ENCODE measurements around the gene HYOU1. TPM values are rescaled to one million over a fixed set of nuclear protein-coding genes. Genes with fewer than 3 reads are reported as not detected.

The HYOU1 gene
- total RNA-seq, 4 donors from 2014 or later: 18.4 to 29.2 (median 21.9) TPM

- H3K9me3 ChIP-seq: no peaks in the 10 kb centered on the region
- TF ChIP-seq CTCF (IDR thresholded peaks at IDR 0.05 in 4 of 5, conservative IDR thresholded peaks at IDR 0.05 in 1 of 5) (no peak), POLR2A (IDR thresholded peaks at IDR 0.05) (no peak)
- H3K27ac ChIP-seq: no peak overlapping the region
- DNase-seq (no peak), ATAC-seq (no peak)
- H3K4me3 ChIP-seq: no peak overlapping the region
- intact Hi-C loops (cut with DNase I; ENCODE audit: low total_unique reads) (no loop called here), in situ Hi-C loops (cut with MboI; ENCODE audit: low sequenced_read_pairs in 4 of 4) (no loop called here)
- no peaks in the 10 kb centered on the region for H3K4me1 ChIP-seq
- H3K36me3 ChIP-seq: peaks cover 0 to 41% of the 10 kb centered on the region in 2 donors
- H3K27me3 ChIP-seq: no peaks in the 10 kb centered on the region
These were observed 50.3 kb downstream of the HYOU1 start for GRCh38 chr11:119006656-119007055.

GRCh38 chr11:119000906-119001305 is 56.1 kb downstream of the HYOU1 start:
- ATAC-seq (no peak), DNase-seq (no peak)
- Histone ChIP-seq H3K27ac (peak overlapping the region; percentile 79 to 96 (median 85)), H3K4me3 (no peak overlapping the region), H3K27me3 (no peaks in the 10 kb centered on the region), H3K4me1 (peaks cover 24 to 28% of the 10 kb centered on the region in 2 donors), H3K9me3 (no peaks in the 10 kb centered on the region), H3K36me3 (peaks cover 0 to 18% of the 10 kb centered on the region in 2 donors)
- TF ChIP-seq CTCF (IDR thresholded peaks at IDR 0.05 in 4 of 5, conservative IDR thresholded peaks at IDR 0.05 in 1 of 5) (no peak), POLR2A (IDR thresholded peaks at IDR 0.05) (no peak)
- in situ Hi-C loops (cut with MboI; ENCODE audit: low sequenced_read_pairs in 4 of 4) (no loop called here), intact Hi-C loops (cut with DNase I; ENCODE audit: low total_unique reads) (no loop called here)

GRCh38 chr11:118998822-118999221 is 58.2 kb downstream of the HYOU1 start:
- in situ Hi-C loops (cut with MboI; ENCODE audit: low sequenced_read_pairs in 4 of 4) (no loop called here), intact Hi-C loops (cut with DNase I; ENCODE audit: low total_unique reads) (loop anchor here (1.0 kb wide), 2 partner anchors 19 to 31 kb away; partner anchors contain the start of genes RPS25, SLC37A4 and TRAPPC4)
- H3K9me3 ChIP-seq: no peaks in the 10 kb centered on the region
- H3K27me3 ChIP-seq: no peaks in the 10 kb centered on the region
- H3K27ac ChIP-seq: peak overlapping the region; percentile 79 to 96 (median 85)
- peaks cover 24 to 28% of the 10 kb centered on the region in 2 donors for H3K4me1 ChIP-seq
- TF ChIP-seq CTCF (IDR thresholded peaks at IDR 0.05 in 4 of 5, conservative IDR thresholded peaks at IDR 0.05 in 1 of 5): no peak
- TF ChIP-seq POLR2A (IDR thresholded peaks at IDR 0.05): no peak
- DNase-seq (no peak), ATAC-seq (peak in 1 of 2 donors; percentile 36)
- peak overlapping the region; percentile 66 to 88 (median 81) for H3K4me3 ChIP-seq
- H3K36me3 ChIP-seq: peaks cover 0 to 16% of the 10 kb centered on the region in 2 donors

- TF ChIP-seq CTCF (IDR thresholded peaks at IDR 0.05 in 4 of 5, conservative IDR thresholded peaks at IDR 0.05 in 1 of 5): no peak
- no peak for TF ChIP-seq POLR2A (IDR thresholded peaks at IDR 0.05)
- H3K4me1 ChIP-seq: peaks cover 24 to 28% of the 10 kb centered on the region in 2 donors
- intact Hi-C loops (cut with DNase I; ENCODE audit: low total_unique reads) (loop anchor here (1.0 kb wide), 2 partner anchors 20 to 32 kb away; partner anchors contain the start of genes RPS25, SLC37A4 and TRAPPC4), in situ Hi-C loops (cut with MboI; ENCODE audit: low sequenced_read_pairs in 4 of 4) (no loop called here)
- H3K36me3 ChIP-seq: peaks cover 0 to 13% of the 10 kb centered on the region in 2 donors
- peak overlapping the region; percentile 66 to 88 (median 81) for H3K4me3 ChIP-seq
- H3K9me3 ChIP-seq: no peaks in the 10 kb centered on the region
- peak; percentile 27 to 30 for ATAC-seq
- H3K27ac ChIP-seq: peak overlapping the region; percentile 79 to 96 (median 85)
- no peaks in the 10 kb centered on the region for H3K27me3 ChIP-seq
- DNase-seq: no peak
These were observed 58.7 kb downstream of the HYOU1 start for GRCh38 chr11:118998388-118998717.
